Prostate gland (tissue), 2 donors: ENCODE measurements around the gene JPT1.

ENCODE experiments used
- POLR2A ChIP-seq: fragments of 450-650 bp; IDR thresholded peaks from one replicate; pipeline ENCODE4 v1.6.1; 2016; ENCODE audit warnings: antibody characterized with exemption, mild to moderate bottlenecking
- POLR2AphosphoS5 ChIP-seq: sonication (generic); formaldehyde crosslinking; IDR thresholded peaks from one replicate; pipeline ENCODE4 v1.6.1; 2017; ENCODE audit warnings: antibody characterized with exemption
- TF ChIP-seq, protein P1 (sequence below), 4 experiments: fragments of 200-600 bp in 2 of 4; fragments of 450-650 bp in 2 of 4; sonication (generic) in 2 of 4; IDR thresholded peaks; 1 replicate in 3 of 4; 2 replicates in 1 of 4; pipeline ENCODE4 v1.5.1; 2016 to 2019; ENCODE audit warnings: antibody characterized with exemption in 4 of 4, mild to moderate bottlenecking in 2 of 4, moderate library complexity in 2 of 4

- TF ChIP-seq, protein P1, sequence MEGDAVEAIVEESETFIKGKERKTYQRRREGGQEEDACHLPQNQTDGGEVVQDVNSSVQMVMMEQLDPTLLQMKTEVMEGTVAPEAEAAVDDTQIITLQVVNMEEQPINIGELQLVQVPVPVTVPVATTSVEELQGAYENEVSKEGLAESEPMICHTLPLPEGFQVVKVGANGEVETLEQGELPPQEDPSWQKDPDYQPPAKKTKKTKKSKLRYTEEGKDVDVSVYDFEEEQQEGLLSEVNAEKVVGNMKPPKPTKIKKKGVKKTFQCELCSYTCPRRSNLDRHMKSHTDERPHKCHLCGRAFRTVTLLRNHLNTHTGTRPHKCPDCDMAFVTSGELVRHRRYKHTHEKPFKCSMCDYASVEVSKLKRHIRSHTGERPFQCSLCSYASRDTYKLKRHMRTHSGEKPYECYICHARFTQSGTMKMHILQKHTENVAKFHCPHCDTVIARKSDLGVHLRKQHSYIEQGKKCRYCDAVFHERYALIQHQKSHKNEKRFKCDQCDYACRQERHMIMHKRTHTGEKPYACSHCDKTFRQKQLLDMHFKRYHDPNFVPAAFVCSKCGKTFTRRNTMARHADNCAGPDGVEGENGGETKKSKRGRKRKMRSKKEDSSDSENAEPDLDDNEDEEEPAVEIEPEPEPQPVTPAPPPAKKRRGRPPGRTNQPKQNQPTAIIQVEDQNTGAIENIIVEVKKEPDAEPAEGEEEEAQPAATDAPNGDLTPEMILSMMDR (IDR thresholded peaks at IDR 0.05) = no peak
- no peak for TF ChIP-seq POLR2A
- no peak for TF ChIP-seq POLR2AphosphoS5
Measured at GRCh38 chr17:75151930-75152329, 2.4 kb downstream of the JPT1 start.
